Measurements from ENCODE around the gene FGF1.

FGF1 gene

DNA sequence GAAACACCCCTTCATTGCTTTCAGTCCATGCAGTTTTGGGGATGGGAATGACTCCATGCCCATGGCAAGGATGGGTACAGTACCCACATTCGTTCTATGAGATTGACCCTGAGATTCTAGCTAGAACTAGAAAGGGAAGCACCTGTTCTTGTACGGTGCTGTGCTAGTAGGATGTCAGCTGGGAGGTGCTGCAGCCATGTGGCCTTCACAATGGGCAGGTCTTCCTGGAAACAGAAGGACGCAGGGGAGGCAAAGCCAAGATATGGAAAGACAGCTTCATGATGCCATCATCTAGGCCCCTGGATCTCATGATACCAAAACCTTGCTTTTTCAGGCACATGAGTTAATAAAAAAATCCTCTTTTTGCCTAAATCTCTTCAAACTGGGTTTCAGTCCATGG is 10.5 kb upstream of the FGF1 start:
- no peak for DNase-seq

DNA sequence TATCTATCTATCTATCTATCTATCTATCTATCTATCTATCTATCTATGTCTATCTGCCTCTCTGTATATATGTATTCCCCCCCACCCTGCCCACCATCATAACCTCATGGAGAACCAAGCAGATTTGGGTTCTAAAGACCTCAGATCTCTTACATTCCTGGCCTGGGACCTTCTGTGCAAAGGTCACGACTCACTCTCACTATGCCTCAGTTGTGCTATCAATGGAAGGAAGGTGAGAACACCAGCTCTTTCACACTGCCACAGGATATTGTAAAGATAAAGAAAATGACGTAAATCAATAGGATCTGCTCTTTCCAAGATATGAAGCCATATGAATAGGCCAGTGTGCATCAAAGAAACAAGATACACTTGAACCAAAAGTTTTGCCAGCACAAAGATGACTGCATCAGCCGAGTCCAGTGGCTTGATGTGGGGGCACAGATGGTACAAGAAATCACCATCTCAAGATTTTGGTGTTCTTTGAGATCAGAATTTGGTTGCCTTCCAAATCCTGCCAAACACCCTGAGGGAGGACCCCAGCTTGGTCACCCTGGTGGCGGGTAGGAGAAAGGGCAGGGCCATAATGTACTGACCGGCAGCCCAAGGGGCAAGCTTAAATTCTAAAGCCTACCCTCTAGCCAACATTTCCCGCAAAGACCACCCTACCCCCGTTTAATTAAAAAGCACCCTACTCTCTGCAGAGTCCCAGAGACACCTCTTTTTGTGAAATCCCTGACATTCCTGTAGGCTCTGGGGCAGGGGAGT is 8.4 kb upstream of the FGF1 start:
- no peak for DNase-seq

DNA sequence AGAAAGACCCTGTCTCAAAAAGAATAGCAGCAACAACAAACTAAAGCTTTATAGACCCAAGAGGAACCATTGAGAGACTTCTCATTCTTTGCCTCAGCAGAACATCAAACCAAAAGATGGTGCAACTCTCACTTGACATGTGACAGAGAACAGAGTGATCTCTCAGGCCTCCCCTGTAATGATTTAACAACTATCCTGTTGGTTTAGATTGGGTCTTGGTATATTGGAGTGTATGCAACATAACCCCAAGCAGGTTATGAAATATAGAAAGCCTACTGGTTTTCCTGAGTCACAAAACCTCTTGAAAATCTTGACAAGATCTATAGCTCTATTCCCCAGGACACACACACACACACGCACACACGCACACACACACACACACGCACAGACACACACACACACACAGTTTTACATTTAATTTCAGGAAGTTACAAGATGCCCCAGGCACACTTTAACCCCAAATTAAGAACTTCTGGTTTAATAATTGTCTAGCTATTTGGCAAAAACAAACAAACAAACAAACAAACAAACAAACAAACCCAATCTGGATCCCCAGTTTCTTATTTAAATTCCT is 6.5 kb upstream of the FGF1 start:
- no peak for DNase-seq

DNA sequence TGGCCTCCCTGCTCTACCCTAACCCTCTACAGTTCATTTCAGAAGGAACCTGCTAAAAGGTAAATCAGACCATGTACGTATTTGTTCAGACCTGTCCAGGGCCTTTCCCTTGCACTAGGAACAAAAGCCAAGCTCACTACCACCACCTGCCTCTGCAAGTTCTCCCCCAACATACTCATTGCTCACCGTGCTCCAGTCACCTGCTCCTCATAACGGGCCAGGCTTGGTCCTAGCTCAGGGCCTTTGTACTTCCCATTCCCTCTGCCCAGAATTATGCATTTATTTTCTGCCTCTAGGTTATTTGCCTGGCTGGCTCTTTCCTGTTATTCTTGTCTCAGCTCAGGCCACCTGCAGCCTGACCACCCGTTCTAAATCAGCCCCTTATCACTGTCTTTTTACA is 4.8 kb upstream of the FGF1 start:
- DNase-seq: peak; percentile 60

DNA sequence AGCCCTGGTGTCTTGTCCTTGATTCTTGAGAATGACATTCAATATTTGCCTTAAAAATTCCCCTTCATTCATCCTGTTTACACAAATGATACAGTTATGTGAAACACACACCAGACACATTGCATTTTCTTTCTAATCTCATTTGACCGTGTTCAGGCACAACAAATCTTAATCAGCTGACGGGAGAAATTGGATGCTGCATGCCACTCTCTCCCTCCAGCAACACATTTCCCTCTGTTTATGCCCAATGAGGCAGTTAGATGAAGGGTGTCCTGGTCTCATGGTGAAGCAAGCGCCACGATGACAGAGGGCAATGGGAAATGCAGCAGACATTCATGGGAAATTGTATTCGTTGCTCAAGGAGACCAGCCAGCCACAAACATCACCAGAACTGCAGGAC is 3.2 kb upstream of the FGF1 start:
- no peak for DNase-seq

DNA sequence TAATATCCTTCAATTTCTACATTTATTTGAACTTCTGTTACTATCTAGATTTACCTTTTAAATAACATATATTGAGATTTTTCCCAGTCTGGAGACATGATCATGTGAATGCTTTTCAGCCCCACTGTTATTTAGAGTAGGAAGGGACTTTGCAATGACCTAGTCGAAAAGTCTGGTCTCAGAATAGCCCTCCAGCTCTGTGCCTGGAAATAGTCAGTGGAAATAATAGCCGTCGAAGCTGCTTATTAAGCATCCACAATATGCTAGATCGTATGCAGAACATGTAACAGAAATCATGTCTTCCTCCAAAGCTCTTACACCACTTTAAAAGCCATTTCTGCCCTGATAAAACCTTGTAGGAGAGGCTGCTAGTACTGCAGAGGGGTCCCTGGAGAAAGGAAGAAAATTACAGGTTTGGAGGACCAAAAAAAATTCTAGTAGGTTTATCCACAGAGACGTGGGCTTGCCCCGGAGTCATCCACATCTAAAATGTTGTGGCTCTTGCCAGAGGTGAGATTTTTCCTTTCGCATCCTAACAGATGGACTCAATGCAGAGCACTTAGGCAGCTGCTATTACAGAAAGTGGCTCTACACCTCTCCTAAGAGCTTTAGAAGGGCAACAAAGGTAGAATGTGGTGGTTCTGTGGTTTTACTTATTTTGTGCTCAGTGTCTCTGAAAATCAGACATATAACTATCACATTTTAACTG is 2.5 kb upstream of the FGF1 start:
- DNase-seq: peak; percentile 62

DNA sequence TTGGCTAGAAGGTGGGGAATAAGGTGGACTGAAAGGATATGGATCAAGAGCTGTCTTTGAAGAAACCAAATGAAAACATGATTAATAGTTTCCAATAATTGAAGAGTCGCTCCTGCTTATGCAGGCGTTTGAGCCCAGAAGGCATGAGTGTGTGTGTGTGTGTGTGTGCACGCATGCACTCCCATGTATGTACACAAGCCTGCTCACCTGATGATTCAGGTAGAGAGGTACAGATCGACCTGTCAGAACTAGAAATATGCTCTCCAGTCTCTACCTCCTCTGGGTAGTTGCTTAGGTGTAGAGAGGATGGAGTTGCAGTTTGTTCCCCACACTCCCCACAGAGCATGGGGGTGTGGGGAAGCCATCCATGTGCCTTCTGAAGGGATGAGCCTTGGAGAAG is 1.1 kb upstream of the FGF1 start:
- no peak for DNase-seq

DNA sequence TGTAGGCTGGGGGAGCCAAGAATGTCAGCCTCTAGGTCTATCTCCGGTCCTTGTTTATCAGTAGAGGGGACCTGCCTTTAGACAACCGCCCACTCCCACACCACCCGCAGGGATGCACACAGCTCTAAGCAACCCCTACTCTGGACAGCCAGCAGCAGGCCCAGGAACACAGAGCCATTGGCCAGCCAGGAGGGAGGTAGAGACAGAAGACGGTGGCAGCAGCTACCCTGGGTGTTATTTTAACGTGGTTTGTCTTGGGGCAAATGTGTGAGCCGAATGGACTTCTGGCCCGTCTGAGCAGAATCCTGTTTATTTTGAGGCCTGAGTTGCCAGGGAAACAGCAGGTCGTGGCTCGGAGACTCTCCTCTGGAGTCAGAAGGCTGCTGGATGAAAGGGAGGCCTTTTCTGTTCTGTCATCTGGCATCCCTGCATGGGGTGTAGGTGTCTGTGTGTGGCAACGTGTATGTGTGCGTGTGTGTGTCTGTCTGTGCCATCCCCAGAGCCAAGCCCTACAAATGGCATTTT is 382 bp upstream of the FGF1 start:
- peak; percentile 50 for DNase-seq

DNA sequence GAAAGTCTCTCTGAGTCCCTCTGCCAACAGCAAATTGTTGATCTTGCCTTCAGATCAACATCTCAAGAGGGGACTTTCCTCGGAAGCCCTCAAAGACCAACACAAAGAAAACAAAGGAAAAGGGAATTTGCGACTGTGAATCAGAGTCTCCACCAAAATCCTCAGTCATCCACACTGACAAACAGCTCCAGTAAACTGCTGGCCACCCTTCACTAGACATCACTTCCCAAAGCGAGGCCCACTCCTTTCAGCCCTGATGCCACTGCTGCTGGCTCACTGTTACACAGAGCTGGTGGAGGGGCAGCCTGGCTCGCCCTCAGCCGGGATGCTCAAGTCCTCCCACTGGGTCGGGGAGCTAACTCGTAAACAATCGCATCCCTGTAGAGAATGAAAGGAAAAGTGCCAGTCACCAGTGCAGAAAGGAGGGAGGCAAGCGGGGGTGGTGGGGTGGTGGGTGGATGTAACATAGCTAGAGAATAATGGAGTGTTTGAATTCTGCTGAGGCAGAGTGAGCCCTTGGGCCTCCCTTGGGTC is 1.3 kb downstream of the FGF1 start:
- peak; percentile 27 for DNase-seq

DNA sequence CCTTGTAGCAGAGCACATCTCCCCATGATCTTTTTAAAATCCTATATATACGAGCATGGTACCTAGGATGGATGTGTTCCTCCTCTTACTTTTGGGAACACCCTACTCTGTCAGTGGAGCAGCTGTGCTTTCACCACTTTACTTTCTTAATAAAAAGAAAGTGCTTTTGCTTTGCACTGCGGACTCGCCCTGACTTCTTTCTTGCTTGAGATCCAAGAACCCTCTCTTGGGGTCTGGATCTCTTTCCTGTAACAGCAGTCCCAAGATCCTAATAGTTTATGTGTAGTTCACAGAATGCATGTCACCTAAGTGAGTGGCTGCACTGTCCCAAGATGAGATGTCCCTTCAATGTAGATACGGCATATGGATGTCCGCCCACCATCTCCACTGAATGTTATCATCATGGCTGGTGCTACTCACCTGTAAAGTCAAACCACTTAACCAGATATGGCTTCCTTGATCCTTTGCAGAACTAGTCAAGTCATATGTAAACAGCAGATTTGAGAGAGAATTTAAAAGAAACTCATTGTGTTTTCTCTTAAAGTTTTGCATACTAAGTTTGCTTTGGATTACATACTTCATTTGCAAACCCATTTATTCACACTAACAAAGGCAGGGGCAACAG is 1.9 kb downstream of the FGF1 start:
- no peak for DNase-seq

DNA sequence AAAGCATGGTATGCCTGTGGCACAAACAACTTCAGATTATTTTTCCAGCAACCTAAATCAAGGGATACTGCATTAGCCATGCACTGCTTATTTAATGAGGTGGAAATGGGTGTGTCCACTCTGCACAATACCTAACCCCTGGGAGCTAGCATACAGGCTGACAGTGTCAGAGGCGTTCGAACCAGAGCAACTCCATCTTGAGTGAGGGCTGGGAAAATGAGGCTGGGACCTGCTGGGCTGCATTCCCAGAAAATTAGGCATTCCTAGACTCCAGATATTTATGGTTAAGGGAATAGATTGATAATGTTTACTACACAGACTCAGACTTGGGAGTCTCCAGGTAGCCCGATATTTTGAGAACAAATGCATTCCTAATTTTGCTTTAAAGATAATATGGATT is 2.8 kb downstream of the FGF1 start:
- DNase-seq: peak; percentile 81

DNA sequence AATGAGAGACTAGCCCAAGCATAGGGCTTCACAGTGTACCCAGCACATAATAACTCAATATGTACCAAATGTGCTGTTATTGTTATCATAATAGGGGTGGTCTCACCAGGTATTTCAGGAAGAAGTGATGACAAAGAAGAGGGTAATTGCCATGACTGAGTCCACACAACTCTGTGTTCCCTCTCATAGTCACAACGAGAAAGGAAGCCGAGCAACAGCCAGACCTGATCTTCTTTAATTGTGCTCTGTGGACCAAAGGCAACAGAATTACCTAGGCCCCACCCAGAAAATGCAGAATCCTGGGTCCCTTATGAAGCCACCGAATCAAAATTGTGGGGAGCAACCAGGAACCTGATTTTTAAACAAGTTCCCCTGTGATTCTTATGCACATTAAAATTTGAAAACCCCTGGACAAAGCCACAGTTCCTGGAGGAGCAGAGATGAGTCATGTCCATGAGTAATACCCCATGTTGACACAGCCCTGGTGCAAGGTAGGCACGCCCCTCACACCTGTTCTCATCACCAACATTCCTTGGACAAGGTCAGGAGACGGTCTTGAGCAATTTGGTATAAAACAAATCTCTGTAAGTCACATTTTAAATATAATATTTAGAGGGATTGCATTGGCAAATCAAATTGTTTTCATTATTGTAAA is 5.2 kb downstream of the FGF1 start:
- DNase-seq: peak; percentile 93

DNA sequence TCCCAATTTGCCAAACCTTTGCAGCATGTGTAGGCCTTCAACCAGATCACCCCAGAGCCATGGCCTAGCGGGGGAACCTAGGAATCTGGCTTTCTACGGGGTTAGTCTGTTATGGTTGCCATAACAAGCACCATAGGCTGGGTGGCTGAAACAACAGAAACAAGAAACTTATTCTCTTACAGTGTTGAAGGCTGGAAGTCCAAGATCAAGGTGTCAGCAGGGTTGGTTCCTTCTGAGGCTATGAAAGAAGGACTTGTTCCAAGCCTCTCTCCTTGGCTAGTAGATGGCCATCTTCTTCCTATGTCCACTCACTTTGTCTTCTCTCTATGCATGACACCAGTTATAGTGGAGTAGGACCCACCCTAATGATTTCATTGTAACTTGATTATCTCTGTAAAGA is 6.1 kb downstream of the FGF1 start:
- no peak for DNase-seq

DNA sequence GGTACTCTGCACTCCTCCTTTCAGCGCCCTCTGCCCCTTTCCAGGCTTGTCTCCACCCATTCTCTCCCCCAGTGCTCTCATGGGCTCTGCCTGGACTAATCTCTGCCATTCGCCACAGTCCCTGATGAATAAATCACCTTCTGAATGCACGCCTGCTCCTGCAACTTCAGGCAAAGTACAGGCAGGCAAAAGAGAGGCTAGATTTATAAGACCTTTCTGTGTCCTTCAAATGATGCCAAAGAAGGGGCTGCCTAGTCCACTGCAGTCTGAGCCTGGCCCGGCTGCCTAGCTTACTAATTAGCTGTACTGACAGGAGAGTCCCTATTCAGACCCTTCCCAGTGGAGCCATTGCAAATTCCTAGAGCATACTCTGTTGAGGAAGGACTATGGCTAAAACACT is 7.4 kb downstream of the FGF1 start:
- DNase-seq: no peak

DNA sequence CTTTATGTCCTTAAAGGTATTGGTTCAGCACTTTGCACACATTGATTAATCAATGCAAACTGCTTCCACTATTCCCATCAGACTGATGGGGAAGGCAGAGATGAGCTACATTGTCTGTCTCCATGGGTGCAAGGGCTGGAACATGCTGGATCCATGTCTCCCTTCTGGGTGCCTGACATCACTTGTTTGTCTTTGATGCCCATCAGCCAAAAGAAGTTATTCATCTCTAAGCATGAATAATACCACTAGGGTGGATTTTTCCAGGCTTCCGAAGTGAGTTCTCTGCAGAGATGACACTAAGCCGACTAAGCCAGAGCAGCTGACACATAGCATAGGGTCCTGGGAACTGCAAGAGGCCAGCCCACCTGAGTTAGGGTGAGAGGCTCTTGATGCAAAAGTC is 8.7 kb downstream of the FGF1 start:
- DNase-seq: no peak

DNA sequence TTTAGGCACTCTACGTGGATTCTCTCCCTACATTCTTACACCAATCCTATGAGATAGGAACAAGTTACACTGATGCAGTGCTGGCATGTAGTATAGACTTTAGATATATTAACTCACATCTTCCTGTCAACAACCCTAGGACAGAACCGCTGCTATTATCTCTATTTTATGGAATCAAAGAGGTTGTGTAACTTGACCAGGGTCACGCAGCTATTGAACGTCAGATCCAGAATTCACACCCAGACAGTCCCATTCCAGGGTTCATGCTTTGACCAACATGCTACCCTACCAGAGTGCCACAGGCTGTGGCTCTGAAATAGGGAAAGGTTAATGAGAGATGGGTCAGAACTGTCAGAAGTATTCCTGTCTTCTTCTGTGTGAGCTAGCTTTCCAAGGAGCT is 9.6 kb downstream of the FGF1 start:
- no peak for DNase-seq

DNA sequence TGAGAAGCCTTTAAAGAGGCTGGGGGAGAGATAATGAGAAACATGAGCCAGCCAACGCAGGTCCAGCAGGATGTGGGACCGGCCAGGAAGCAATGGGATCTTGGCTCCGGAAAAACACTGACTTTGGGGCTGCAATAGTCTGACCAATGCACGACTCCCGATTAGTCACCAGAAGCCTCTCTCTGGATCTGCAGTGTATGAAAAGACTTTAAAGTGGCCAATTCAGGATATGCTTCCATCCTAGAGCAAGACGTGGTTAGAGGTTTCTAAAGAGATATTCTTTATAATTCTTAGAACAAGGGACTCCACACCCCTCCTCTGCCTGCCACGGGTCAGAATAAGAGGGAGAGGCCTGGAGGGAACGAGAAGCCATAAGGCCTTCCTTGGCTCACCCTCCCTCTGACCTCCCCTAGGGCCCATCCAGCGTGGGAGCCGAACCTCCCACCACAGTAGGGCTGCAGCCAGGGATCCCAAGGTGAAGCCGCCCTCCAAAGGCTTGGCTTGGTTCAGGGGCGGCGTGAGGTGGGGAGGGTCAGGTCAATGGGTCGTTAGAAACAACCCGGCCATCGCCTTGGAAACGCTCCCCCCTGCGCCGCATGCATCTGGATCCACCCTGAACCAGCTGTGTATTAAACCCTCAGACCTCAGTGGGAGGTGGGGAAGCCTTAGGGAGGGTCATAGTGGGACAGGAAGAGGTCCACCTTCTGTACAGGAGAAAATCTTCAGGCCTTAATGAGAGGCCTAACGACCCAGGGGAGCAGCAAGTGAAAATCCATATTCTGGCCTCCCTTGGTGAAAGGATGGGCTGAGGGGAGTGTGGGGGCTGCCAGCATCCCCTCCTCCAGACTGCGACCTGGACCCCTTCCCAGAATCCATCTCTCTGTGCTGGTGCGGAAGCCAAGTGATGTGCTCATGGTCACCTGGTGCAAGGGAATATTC is 11.1 kb downstream of the FGF1 start:
- no peak for DNase-seq

DNA sequence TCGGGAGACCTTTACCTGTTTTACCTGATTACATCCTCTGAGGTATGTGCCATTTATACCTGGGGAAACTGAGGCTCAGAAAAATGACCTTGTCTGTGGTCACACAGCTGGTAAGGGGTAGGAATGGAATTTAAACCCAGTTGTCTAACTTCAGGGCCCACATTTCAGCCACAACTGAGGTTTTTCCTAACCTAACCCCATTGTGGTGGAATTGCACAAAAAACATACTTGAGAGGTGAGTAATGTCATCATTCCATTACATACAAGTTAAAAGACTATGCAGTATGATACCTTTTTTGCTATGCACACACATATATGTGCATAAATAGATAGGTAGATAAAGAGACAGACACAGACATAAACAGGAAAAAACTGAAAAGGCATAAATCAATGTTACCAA is 14.1 kb downstream of the FGF1 start:
- no peak for DNase-seq

DNA sequence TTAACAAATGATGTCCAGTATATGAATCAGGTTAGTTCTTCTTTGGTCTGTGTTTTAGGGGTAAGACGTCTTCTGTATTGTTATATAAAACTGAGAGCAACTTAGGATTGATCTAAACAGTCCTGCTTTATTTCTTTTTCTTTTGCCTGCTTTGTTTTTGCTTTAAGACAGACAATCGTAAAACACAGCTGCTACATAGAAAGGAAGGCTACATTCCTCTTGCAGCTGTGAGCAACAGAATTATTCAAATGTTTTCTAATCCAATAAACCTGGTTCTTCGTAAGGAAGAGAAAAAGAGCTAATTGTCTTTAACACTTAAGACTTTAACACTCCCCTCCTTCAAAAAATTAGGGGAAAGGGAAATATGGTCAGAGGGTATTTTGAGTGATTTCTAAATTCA is 14.6 kb downstream of the FGF1 start:
- no peak for DNase-seq

DNA sequence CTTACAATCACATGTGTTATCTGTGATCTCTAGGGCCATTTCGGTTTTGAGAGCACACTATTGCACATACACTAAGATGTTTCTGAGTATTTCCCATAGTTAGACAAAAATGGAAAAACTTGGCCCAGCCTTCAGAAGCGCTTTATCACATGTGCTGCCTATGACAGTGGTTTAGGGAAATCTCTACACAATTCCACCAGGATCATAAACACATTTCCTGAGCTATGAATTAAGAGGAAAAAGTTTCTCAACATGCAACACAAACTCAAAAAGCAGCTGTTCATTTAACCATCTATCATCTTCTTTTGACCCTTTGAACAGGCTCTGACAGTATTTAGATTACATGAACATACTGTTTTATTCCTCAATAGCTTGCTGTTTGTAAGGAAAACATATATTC is 15.1 kb downstream of the FGF1 start:
- DNase-seq: no peak

DNA sequence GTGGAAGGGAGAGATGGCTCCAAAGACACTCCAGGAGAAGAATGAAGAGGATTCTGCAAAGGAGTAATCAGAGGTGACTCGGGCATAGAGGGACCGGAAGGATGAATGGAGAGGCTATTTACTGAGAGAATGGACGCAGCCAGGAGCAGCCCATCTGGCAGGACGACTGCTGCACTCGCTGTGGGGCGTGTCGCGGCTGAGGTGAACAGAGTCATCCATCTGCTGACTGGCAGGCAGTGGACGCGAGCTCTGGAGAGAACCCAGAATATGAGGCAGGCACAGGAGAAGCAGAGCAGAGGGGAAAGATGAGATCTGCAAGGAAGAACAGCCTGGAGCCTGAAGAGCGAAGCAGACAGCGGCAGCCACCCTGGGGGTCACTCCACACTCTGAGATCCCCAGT is 16.4 kb downstream of the FGF1 start:
- DNase-seq: peak; percentile 85

DNA sequence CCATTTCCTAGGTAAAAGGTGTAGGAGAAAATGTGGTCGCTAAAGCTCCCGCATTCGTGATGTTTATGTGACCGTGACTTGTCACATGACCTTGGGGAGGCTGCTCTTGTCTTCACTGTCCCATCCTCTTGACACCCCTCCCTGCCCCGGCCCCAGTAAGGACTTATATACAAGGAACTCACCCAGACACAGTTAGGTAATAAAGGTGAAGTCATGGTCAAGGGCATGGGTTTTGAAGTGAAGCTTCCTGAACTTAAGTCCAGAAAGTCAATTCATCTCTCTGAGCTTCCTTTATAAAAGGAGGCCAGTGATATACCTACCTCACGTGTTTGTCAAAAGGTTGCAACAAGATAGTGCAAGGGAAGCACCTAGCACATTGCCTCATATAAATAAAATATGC is 17.6 kb downstream of the FGF1 start:
- no peak for DNase-seq

Data from NCI-H69 (cell line).